HG03460 (cell line): Measurements from ENCODE around the gene CELA1.

ENCODE experiments used
- ATAC-seq: cut with Tn5 transposase; IDR thresholded peaks from one replicate; pipeline ENCODE4 v1.9.1; 2021; ENCODE audit not compliant: unreplicated experiment

The CELA1 gene

DNA sequence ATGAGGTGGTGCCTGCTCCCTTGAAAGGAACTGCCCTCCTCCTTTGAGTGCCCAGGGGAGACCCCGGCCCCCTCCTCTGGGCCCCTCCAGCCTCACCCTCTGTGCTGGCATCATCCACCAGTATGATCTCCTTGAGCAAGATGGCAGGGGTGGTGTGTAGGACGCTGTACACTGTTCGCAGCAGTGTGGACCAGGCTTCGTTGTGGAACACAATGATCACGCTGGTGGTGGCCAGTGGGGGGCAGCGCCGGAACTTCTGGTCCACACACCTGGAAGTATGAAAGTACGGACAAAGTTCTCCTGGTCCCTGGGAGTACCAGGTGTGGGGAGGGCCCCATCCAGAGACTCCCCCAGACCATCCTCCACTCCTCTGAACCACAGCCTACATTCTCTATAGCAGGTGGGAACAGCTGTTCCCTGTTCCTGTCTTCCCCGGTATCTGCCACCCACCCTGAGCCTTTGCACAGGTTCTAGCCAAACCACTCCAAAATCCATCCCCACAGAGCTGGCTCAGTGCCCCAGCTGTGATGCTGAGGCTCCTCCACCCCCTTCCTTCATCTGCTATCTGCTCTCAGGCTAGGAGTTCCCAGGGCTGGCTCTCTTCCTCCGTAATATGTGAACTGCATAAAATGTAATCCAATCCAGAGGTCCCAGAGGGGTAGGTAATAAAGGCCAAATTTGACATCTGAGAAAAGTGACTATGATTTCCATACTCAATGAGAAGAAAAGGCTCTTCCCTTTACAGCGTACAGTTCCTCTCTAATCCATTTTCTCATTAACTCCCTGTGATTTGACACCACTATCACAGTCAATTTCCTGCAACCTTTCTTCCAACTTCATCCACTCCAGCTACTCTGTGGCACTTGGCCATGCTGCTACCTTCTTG is 30.9 kb upstream of the CELA1 start:
- no peak for ATAC-seq

DNA sequence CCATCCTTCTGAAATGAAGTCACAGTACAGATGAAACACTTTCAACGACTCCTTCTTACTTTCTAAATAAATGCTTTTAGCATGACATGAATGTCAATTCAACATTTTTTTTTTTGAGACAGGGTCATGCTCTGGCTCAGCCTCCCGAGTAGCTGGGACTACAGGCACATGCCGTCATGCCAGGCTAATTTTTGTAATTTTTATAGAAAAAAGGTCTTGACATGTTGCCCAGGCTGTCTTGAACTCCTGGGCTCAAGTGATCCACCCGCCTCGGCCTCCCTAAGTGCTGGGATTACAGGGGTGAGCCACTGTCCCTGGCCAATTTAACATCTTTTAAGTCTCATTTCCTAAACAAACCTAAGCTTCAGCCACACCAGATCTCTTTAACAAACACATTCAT is 28.4 kb upstream of the CELA1 start:
- no peak for ATAC-seq

DNA sequence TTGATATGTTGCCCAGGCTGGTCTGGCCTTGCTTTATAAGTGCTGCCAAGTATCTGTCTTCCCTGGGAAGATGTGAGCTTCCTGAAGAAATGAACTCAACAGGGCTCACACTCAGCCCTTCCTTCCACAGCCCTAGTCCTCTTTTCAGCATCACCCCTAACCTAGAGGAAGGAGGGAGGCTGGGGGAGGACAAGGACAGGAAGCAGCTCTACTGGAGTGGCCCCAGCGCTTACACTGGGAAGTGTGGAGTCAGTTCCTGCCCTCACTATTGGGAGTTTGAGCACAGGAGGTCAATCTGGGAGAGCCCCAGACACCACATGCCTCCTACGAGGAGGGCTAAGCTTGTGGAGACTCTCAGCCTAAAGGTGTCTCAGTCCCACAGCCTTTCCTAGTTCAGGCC is 27.9 kb upstream of the CELA1 start:
- ATAC-seq, result no peak

DNA sequence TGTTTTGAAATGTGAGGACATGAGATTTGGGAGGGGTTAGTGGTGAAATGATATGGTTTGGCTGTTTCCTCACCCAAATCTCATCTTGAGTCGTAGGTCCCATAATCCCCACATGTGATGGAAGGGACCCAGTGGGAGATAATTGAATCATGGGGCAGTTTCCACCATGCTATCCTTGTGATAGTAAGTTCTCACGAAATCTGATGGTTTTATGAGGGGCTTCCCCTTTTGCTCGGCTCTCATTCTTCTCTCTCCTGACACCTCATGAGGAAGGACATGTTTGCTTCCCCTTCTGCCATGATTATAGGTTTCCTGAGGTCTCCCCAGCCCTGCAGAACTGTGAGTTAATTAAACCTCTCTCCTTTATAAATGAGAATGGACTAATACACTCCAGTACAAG is 26.7 kb upstream of the CELA1 start:
- ATAC-seq, result no peak

DNA sequence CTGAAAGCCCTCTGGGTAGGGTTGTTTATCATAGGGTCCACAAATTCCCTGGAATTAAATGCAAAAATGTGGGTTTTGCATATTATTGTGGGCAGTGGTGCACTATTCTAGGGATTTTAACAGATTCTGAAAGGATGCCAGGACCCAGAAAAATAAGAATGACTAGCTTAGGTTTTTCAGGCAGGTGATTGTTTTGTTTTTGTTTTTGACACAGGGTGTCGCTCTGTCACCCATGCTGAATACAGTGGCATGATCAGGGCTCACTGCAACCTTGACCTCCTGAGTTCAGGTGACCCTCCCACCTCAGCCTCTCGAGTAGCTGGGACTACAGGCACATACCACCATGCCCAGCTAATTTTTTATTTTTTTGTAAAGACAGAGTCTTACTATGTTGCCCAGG is 25.5 kb upstream of the CELA1 start:
- ATAC-seq, result no peak

DNA sequence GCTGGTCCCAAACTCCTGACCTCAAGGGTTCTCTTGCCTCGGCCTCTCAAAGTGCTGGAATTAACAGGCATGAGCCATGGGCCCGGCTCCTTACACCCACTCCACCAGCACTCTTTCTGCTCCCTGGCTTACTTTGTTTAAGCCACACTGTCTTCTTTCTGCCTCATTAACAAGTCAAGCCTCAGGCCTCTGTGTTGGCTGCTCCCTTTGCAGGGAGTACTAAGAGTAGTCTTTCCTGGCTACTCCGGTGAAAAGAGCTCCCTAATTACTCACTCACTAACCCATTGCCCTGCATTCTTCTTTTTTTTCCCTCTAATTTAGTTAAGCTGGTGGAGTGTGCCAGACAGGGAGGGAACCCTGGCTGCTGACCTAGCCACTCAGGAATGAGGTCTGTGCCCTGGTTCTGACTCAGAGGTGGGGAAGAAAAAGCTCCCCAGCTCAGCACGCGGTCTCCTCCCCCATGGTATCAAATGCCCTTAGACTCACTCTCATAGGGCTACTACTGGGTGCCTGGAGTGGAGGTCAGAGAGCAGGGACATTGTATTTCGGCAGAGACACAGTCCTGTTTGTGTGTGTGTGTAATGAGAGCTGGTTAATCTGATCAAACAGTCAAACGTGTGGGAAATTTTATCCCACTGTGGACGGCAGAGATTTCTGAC is 24.9 kb upstream of the CELA1 start:
- ATAC-seq, result no peak

DNA sequence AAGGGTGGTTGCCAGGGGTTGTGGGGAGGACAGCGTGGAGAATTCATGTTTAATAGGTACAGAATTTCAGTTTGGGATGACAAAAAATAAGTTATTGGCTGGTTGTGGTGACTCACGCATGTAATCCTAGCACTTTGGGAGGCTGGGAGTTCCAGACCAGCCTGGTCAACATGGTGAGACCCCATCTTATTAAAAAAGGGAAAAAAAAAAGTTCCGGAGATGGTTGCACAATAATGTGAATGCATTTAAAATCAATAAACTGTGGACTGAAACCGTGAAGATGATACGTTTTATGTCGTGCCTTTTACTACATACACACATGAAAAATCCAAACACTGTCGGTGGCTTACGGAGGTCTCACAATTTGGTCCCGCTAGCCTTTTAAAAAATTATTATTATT is 24.2 kb upstream of the CELA1 start:
- ATAC-seq, result no peak

DNA sequence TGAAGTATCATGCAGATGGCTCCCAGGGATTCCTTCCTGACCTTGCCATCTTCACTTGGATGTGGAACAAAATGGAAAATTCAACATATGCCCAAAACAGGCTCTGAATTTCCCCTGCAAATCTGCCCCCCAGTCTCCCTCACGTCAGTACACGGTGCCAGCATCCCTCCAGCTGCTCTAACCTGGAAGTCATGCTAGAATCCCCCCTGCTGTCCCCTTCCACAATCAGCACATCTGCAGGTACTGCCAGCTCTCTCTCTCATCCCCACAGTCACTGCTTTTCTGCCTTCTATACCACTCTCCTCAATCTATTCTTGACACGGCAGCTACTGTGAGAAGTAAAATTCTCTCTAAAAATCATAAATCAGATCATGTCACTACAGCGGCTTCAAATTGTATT is 23.1 kb upstream of the CELA1 start:
- no peak for ATAC-seq

DNA sequence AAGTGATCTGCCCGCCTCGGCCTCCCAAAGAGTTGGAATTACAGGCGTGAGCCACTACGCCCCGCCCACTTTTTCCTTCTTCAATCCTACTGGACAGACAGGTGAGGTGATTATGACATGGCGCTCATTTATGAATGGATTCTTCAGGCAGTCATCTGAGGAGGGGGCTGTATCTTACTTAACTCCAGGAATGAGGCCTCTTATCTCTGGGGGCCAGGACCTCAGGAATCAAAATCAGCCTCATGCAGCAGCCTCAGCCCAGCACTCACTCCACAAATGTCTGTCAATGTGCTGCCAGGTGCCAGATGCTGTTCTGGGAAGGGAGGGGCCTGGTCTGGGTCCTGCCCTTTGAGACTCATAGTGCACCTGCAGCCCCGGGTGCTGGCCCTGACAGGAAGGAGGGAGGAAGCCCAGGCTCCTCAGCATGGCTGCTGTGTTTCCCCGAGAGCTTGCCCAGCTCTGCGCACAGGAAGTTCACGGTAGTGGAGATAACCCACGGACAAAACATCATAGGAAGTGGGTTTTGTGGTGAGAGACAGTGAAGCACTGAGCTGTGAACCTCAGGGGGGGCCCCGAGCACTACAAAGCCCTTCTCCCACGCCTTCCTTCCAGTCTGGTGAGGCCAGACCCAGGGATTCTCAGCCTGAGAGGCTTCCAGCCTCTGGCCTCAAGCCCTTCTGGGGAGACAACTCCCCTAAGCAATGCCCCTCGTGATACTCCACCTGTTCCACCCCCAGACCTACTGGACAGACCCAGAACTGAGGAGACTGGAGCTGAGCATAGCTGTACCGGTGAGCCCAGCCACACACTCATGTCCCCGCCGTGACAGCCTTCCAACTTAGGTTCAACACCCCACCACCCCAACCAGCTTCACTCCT is 22.4 kb upstream of the CELA1 start:
- peak; percentile 97 for ATAC-seq

DNA sequence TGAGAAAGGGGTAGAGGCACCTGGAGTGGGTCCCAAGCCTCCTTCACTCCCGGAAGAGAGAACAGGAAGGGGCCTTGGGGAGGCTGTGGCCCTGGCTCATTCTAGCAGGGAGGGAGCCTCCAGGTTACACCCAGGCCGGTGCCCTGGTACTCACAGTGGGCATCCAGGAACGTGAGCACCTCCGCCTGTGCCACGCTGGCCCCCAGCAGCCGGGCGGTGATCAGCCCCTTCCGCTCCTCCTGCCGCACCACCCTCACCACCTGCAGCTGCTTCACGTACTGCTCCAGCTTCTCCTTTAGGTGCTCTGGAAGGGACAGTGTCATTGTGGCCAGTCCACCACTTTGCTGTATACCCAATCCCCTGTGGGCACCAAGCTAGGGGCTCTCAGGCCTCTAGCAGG is 18.8 kb upstream of the CELA1 start:
- ATAC-seq, result no peak

DNA sequence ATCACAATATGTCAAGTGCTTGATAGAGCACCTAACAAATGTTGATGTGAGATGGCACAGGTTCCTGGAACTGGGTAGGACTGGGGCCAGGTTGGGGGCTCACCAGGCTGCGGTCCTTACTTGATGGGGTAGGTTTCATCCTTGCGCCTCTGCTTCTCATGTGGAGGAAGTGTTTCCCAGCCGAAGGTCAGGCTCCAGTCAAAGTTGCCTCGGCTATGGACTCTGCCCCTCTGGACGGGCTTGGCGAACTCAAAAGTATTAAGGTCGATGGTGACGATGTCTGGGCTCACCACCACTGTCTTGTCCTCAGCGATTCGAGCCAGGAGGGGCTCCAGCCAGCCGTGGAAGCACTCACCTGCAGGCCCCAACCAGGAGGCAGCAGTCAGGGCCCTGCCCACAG is 17.5 kb upstream of the CELA1 start:
- ATAC-seq, result no peak

DNA sequence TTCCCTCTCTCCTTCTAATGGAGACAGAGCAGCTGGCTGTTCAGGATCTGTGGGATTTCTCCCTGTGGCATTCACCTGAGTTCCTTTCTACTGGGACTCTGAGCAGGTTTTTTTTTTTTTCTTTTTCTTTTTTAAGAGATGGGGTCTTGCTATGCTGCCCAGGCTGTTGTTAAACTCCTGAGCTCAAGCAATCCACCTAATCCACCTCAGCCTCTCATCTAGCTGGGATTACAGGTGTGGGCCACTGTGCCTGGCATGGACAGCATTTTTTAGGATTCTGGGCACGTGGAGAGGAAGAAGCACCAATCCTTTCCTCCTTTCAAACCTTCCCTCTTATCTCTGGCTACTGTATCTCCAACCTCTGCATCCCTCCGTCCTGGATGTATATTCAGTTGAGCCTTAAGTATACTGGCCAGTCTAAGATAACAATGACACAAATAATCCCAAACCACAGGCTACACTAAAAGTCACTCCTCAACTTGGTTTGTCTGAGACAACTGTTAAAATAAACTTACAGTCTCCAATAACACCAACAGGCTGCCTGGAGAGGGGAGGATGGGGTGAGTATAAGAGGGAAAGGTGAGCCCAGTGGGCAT is 16.4 kb upstream of the CELA1 start:
- no peak for ATAC-seq

DNA sequence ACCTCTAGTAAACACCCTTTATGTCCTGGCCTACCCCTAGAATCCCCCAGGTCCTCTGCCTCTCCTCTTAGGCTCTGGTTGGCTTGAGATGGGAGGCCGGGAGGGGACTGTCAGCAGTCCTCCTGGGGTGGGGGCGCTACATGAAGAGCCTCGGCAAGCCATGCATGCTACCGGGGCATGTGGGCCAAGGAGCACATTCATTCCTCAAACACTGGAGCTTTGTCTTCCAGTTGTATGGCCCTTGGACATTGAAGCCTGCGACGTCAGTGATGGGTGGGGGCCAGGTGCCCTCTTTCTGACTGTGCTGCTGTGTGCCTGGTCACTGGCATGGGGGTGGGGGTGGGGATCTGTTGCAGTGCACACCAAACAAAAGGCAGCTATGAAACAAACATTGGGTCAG is 15.8 kb upstream of the CELA1 start:
- ATAC-seq, result no peak

DNA sequence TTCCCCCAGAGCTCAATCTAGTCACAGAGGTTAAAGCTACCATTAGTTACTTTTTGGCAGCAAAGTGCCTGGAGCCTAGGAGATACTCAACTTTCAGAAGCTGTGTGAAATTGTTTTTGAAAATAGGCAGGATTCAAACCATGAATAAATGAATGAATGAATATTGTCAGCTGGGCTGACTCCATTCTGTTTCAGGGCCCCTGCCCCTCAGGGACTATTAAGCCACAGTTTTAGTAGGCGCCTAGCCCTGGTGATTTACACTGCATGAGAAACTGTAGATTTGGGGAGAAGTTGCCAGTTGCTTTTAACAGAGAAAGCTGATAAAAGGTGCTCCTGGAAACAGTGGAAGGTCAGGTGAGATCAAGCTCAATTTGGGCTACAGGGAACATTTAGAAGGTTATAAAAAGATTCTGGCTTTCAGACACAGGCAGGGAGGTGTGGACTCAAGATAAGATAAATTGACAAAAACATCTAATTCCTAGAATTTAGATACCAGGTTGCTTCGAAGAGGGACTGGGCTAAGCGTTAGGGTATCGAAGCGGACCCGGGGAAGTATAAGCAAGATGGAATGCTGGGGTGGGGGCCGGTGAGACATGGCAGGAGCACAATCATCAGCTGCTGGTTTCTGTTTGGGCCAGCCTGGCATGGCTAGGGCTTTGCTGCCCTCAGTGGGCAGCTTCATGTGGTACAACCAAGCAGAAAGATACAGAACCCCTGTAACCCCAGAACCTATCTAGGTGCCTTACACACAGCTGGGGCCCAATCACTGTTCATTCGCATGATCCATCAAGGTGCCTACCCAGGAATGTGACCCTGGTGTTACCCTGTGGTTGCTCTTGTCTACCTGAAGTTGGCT is 14.9 kb upstream of the CELA1 start:
- ATAC-seq, result no peak

DNA sequence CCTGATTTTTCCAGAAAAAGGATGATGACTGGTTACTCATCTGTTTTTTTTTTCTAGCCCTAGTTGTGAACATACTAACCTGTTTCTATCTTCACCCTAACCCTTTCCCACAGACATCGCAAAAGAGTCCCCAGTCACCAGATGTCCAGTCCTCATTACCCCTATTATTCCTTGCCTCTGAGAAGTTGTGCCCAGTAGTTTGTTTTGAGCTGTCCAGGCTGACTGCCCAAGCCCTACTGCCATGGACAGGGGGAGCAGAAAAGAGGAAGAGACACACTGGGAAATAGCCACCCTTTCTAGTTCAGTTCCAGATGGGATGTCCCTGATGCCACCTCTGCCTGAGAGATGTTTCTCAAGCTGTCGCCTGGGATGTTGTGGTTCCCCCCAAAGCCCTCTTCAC is 13.8 kb upstream of the CELA1 start:
- no peak for ATAC-seq

DNA sequence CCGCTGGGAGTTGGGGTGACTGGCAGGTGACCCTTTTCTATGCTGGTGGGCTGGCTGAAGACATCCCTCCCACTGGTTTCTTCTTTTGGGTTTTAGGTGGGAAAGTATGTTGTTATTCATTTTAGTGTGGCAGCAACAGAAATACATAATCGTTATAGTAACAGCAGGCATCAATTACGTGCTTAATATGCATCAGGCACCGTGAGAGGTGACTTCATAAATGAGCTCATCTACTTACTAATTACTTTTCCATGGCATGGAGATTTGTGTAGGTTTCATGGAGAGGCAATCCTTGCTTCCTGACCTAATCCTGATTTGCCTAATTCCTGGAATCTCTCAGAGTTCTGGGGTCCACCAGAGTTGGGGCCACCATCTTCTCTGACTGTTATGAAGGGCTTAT is 13.4 kb upstream of the CELA1 start:
- no peak for ATAC-seq

DNA sequence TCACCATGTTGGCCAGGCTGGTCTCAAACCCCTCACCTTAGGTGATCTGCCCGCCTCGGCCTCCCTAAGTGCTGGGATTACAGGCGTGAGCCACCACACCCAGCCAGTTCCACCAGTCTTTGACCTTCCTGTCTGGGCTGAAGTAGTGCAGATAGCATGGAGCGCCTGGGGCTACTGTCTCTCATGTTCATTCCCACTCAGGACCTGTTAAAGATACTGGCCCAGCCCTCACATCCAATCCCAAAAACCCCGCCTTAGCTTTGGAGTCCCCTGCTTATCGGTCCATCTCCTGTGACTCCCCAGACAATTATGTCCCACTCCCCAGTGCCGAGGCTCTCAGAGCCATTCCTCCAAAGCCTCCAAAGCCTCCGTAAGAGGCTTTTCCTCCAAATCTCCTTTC is 12.0 kb upstream of the CELA1 start:
- ATAC-seq, result no peak

DNA sequence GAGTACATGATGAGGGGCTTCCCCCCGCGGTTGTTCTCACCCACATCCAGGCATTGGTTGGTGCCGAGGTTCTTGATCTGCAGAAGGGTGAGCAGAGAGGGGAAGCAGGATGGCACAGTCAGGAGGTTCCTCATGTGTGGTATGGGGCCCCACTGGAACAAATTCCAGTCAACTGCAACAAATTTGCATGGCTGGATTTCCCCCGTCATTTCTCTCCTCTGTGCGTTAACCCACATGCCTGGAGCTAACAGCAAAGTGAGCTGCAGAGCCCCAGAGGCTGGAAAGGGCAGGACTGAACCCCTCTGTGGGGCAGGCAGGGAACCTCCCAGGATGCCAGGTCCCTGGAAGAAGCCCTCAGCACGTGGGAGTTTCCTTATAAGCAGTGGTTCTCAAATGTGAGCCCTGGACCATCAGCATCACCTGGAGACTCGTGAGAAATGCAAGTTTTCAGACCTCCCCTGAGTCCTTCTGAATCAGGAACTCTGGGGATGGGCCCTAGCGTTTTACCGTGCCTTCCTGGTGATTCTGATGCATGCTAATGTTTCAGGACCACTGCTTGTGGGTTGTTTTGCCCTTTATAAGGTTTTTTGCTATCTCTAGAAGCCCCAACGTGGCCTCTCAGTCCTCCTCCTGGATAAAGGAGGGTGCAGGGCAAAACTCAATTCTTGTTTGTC is 11.0 kb upstream of the CELA1 start:
- ATAC-seq, result no peak

DNA sequence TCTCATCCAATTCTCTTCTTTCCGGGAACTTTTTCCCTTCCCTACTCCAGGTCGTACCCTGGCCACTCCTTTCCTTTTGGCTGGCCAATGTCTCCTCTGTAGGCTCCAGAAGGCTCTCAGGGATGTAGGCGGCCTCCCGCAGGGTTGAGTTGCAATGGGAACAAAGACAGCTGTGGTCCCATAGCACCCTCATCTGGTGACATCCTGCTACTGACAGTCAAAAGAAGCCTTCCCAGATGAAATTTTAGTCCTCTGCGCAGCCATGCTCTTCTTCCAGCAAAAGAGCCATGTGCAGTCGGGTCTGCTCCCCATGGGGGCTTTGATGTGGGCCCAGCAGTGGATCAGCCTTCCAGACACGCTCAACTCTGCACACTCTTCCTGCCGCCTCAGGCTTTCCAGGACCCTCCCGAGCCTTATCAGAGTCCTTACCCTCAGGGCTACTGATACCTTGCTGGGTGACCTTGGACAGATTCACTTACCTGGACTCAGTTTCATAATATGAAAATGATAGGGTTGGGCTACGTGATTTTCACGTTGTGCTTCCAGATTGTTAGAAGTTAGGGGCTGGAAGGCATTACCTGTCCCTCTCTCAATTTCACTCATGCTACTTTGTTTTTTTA is 5.5 kb upstream of the CELA1 start:
- ATAC-seq, result no peak
